Adrenal gland (tissue), 5 donors: ENCODE data around the gene PHACTR3.

ENCODE experiments used
- CTCF ChIP-seq, 6 experiments: fragments of 450-650 bp in 4 of 6; fragments of 200-600 bp in 2 of 6; sonication (generic) in 1 of 6; IDR thresholded peaks; 1 replicate in 5 of 6; 2 replicates in 1 of 6; pipeline versions ENCODE4 v1.5.1 to v1.8.0; 2016 to 2021; ENCODE audit warnings: antibody characterized with exemption in 6 of 6, mild to moderate bottlenecking in 2 of 6, moderate library complexity in 1 of 6
- POLR2A ChIP-seq, 2 donors: fragments of 450-650 bp; IDR thresholded peaks; one replicate each; pipeline ENCODE4 v1.6.1; 2017; ENCODE audit warnings: antibody characterized with exemption in 2 of 2, mild to moderate bottlenecking in 2 of 2, moderate library complexity in 1 of 2
- donor health status: DM: no; HTN: no; CAD: no.

- no peak for TF ChIP-seq POLR2A (IDR thresholded peaks at IDR 0.05)
- no peak for TF ChIP-seq CTCF (IDR thresholded peaks at IDR 0.05)
Measured at GRCh38 chr20:59690101-59690500, 85.8 kb downstream of the PHACTR3 start.
